HEK293T (cell line): ENCODE data around the gene DKK3.

ENCODE experiments used
- CTCF ChIA-PET: fragments of 350-600 bp; formaldehyde crosslinking; extraction: SDS; loops from one replicate; lab custom pipeline; 2021; ENCODE audit warnings: antibody characterized with exemption, inconsistent platforms; lab: Yijun Ruan, JAX
- POLR2A ChIA-PET: fragments of 350-600 bp; formaldehyde crosslinking; extraction: SDS; loops from one replicate; lab custom pipeline; 2020; ENCODE audit warnings: antibody characterized with exemption, inconsistent platforms; lab: Yijun Ruan, JAX
- DNase-seq: peaks from one replicate; pipeline ENCODE4 v3.0.0; 2012; ENCODE audit warnings: mixed read lengths; ENCODE audit errors: extremely low spot score
- ARNT ChIP-seq: fragments of 450-650 bp; IDR thresholded peaks from 2 replicates; pipeline ENCODE4 v1.6.1; 2017; ENCODE audit warnings: mild to moderate bottlenecking
- BHLHE40 ChIP-seq: fragments of 450-650 bp; IDR thresholded peaks from 2 replicates; pipeline ENCODE4 v1.6.1; 2016; ENCODE audit warnings: mild to moderate bottlenecking, moderate library complexity, borderline replicate concordance
- CTBP1 ChIP-seq: fragments of 450-650 bp; IDR thresholded peaks from 2 replicates; pipeline ENCODE4 v1.6.1; 2016; ENCODE audit warnings: borderline replicate concordance
- ELF4 ChIP-seq: fragments of 450-650 bp; IDR thresholded peaks from 2 replicates; pipeline ENCODE4 v1.6.1; 2017; ENCODE audit warnings: antibody characterized with exemption
- FOXA1 ChIP-seq: fragments of 450-650 bp; IDR thresholded peaks from 2 replicates; pipeline ENCODE4 v1.6.1; 2016; ENCODE audit warnings: mild to moderate bottlenecking
- FOXK2 ChIP-seq: fragments of 450-650 bp; IDR thresholded peaks from 2 replicates; pipeline ENCODE4 v1.6.1; 2016; ENCODE audit warnings: mild to moderate bottlenecking
- FOXM1 ChIP-seq: fragments of 450-650 bp; IDR thresholded peaks from 2 replicates; pipeline ENCODE4 v1.6.1; 2017; ENCODE audit warnings: mild to moderate bottlenecking, borderline replicate concordance
- HDGF ChIP-seq: fragments of 450-650 bp; IDR thresholded peaks from 2 replicates; pipeline ENCODE4 v1.6.1; 2017; ENCODE audit warnings: antibody characterized with exemption, borderline replicate concordance
- L3MBTL2 ChIP-seq: fragments of 450-650 bp; conservative IDR thresholded peaks from 2 replicates; pipeline ENCODE4 v1.6.1; 2016; ENCODE audit warnings: mild to moderate bottlenecking
- LEF1 ChIP-seq: fragments of 450-650 bp; IDR thresholded peaks from 2 replicates; pipeline ENCODE4 v1.6.1; 2017; ENCODE audit warnings: mild to moderate bottlenecking, borderline replicate concordance
- NFRKB ChIP-seq: fragments of 450-650 bp; IDR thresholded peaks from 2 replicates; pipeline ENCODE4 v1.6.1; 2016; ENCODE audit warnings: mild to moderate bottlenecking, moderate library complexity
- SP1 ChIP-seq: fragments of 450-650 bp; IDR thresholded peaks from 2 replicates; pipeline ENCODE4 v1.6.1; 2017
- SUZ12 ChIP-seq: fragments of 450-650 bp; IDR thresholded peaks from 2 replicates; pipeline ENCODE4 v1.6.1; 2016; ENCODE audit warnings: mild to moderate bottlenecking
- TARDBP ChIP-seq: fragments of 450-650 bp; IDR thresholded peaks from 2 replicates; pipeline ENCODE4 v1.6.1; 2016
- ZNF384 ChIP-seq: fragments of 450-650 bp; IDR thresholded peaks from 2 replicates; pipeline ENCODE4 v1.6.1; 2016
- TF ChIP-seq, protein P1 (sequence below): fragments of 450-650 bp; IDR thresholded peaks from 2 replicates; pipeline ENCODE4 v1.6.1; 2016

Gene DKK3

GRCh38 chr11:11985016-11985715, 23.3 kb downstream of the DKK3 start:
- POLR2A ChIA-PET, result interaction anchor here (0.7 kb wide), 1 partner anchor 125 kb away, joined by 3 read pairs; the partner anchor contains the start of gene MICAL2
- CTCF ChIA-PET, result interaction anchor here (0.7 kb wide), 1 partner anchor 179 kb away, joined by 3 read pairs; no protein-coding TSS in a partner anchor
- TF ChIP-seq SP1 (no peak), FOXM1 (no peak), ELF4 (no peak), BHLHE40 (no peak), FOXK2 (no peak), LEF1 (no peak)
- TF ChIP-seq, protein P1, sequence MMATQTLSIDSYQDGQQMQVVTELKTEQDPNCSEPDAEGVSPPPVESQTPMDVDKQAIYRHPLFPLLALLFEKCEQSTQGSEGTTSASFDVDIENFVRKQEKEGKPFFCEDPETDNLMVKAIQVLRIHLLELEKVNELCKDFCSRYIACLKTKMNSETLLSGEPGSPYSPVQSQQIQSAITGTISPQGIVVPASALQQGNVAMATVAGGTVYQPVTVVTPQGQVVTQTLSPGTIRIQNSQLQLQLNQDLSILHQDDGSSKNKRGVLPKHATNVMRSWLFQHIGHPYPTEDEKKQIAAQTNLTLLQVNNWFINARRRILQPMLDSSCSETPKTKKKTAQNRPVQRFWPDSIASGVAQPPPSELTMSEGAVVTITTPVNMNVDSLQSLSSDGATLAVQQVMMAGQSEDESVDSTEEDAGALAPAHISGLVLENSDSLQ, result no peak
- DNase-seq, result no peak

DNA sequence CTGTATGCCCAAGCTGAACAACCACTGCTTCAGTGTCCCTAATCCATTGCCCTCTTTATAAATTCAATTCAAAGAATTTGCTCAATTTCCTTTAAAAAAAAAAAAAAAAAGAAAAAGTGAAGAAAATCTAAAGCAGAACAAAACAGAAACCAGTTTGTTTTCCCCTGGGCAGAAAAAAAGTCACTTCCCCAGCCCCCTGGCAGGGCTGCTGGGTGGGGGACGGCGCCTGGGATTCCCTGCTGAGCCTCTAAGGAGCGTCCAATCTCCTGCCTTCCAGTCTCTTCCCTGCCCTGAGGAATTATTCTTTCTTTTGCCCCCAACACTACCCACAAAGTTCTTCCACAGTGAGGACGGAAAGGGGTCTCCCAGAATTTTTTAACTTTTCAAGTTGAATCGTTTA, 23.9 kb downstream of the DKK3 start:
- CTCF ChIA-PET, result interaction anchor here (0.7 kb wide), 1 partner anchor 179 kb away, joined by 3 read pairs; no protein-coding TSS in a partner anchor
- no peak for DNase-seq
- TF ChIP-seq, protein P1, result no peak
- no peak for TF ChIP-seq TARDBP
- TF ChIP-seq CTBP1, result no peak
- no peak for TF ChIP-seq ZNF384
- POLR2A ChIA-PET, result no interaction called here

GRCh38 chr11:11983427-11983826, 25.0 kb downstream of the DKK3 start:
- CTCF ChIA-PET, result no interaction called here
- DNase-seq, result no peak
- POLR2A ChIA-PET, result no interaction called here
- TF ChIP-seq ELF4 (no peak), HDGF (no peak), ZNF384 (no peak), SP1 (no peak), SUZ12 (no peak), TARDBP (no peak), CTBP1 (no peak), FOXM1 (no peak), ARNT (no peak), BHLHE40 (no peak)
- TF ChIP-seq, protein P1, result no peak

GRCh38 chr11:11982975-11983374, 25.5 kb downstream of the DKK3 start:
- DNase-seq, result no peak
- CTCF ChIA-PET, result no interaction called here
- TF ChIP-seq CTBP1 (no peak), TARDBP (no peak), HDGF (no peak), FOXK2 (no peak), LEF1 (no peak), NFRKB (no peak), FOXA1 (no peak)
- POLR2A ChIA-PET, result no interaction called here

DNA sequence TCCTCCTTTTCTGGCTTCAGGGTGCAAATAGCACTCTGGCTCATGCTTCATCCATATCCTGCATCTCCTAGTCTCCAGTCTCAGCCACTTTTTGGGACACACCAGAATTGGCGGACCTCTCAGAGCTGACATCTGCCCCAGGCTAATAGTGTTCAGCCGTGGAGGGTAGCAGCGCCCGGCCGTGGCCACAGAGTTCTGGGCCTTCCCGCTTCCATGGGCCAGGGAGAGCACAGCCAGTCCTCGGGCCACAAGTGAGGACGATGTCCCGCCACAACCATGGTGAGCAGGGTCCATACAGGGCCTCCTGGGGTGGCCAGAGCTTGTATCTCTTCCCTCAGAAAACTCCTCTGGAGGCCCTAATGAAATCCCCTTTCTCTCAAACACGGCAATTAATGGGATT, 26.0 kb downstream of the DKK3 start:
- ChIA-PET CTCF (no interaction called here), POLR2A (no interaction called here)
- TF ChIP-seq TARDBP, result no peak
- no peak for TF ChIP-seq FOXM1
- no peak for TF ChIP-seq CTBP1
- TF ChIP-seq NFRKB, result no peak
- no peak for TF ChIP-seq L3MBTL2
- no peak for TF ChIP-seq ARNT
- no peak for TF ChIP-seq BHLHE40
- TF ChIP-seq ELF4, result no peak
- TF ChIP-seq SP1, result no peak
- no peak for TF ChIP-seq ZNF384
- no peak for TF ChIP-seq SUZ12
- TF ChIP-seq LEF1, result no peak
- TF ChIP-seq FOXK2, result no peak
- TF ChIP-seq FOXA1, result no peak
- TF ChIP-seq, protein P1, result no peak
- TF ChIP-seq HDGF, result no peak
- DNase-seq, result no peak

- ChIA-PET POLR2A (no interaction called here), CTCF (no interaction called here)
- TF ChIP-seq TARDBP (no peak), L3MBTL2 (no peak), FOXM1 (no peak), NFRKB (no peak), FOXA1 (no peak), SP1 (no peak), LEF1 (no peak), ELF4 (no peak)
- no peak for DNase-seq
Measured at GRCh38 chr11:11981840-11982239, 26.6 kb downstream of the DKK3 start.
